ENCODE data around the gene MTOR.

MTOR gene

GRCh38 chr1:11245248-11245647, 17.1 kb downstream of the MTOR start:
- no peak for TF ChIP-seq REST (IDR thresholded peaks at IDR 0.05; ENCODE audit: insufficient read depth in 1 of 2, low read depth in 2 of 2, low read length in 2 of 2)
- no peak for TF ChIP-seq POLR2AphosphoS5 (IDR thresholded peaks at IDR 0.05; ENCODE audit: low read depth, low read length)
- no peak for TF ChIP-seq TAF1 (IDR thresholded peaks at IDR 0.05; ENCODE audit: borderline replicate concordance, insufficient read depth, low read length)
- no peak for TF ChIP-seq SIN3A (IDR thresholded peaks at IDR 0.05; ENCODE audit: borderline replicate concordance, insufficient read depth, low read length)
- TF ChIP-seq FOXP2 (optimal IDR thresholded peaks at IDR 0.05; ENCODE audit: borderline replicate concordance, extremely low read depth, extremely low read length, insufficient read depth), result no peak

GRCh38 chr1:11238311-11238710, 24.0 kb downstream of the MTOR start:
- TF ChIP-seq REST (IDR thresholded peaks at IDR 0.05; ENCODE audit: insufficient read depth in 1 of 2, low read depth in 2 of 2, low read length in 2 of 2) (no peak), TAF1 (IDR thresholded peaks at IDR 0.05; ENCODE audit: borderline replicate concordance, insufficient read depth, low read length) (no peak), SIN3A (IDR thresholded peaks at IDR 0.05; ENCODE audit: borderline replicate concordance, insufficient read depth, low read length) (no peak), POLR2AphosphoS5 (IDR thresholded peaks at IDR 0.05; ENCODE audit: low read depth, low read length) (no peak), FOXP2 (optimal IDR thresholded peaks at IDR 0.05; ENCODE audit: borderline replicate concordance, extremely low read depth, extremely low read length, insufficient read depth) (no peak)

- TF ChIP-seq REST (IDR thresholded peaks at IDR 0.05; ENCODE audit: insufficient read depth in 1 of 2, low read depth in 2 of 2, low read length in 2 of 2) (no peak), POLR2AphosphoS5 (IDR thresholded peaks at IDR 0.05; ENCODE audit: low read depth, low read length) (no peak), FOXP2 (optimal IDR thresholded peaks at IDR 0.05; ENCODE audit: borderline replicate concordance, extremely low read depth, extremely low read length, insufficient read depth) (no peak)
Observed at GRCh38 chr1:11237356-11237755, 25.0 kb downstream of the MTOR start.

- TF ChIP-seq TAF1 (IDR thresholded peaks at IDR 0.05; ENCODE audit: borderline replicate concordance, insufficient read depth, low read length) (no peak), REST (IDR thresholded peaks at IDR 0.05; ENCODE audit: insufficient read depth in 1 of 2, low read depth in 2 of 2, low read length in 2 of 2) (no peak), SIN3A (IDR thresholded peaks at IDR 0.05; ENCODE audit: borderline replicate concordance, insufficient read depth, low read length) (no peak), FOXP2 (optimal IDR thresholded peaks at IDR 0.05; ENCODE audit: borderline replicate concordance, extremely low read depth, extremely low read length, insufficient read depth) (no peak)
Observed at GRCh38 chr1:11233208-11233607, 29.1 kb downstream of the MTOR start.

- no peak for TF ChIP-seq POLR2AphosphoS5 (IDR thresholded peaks at IDR 0.05; ENCODE audit: low read depth, low read length)
- TF ChIP-seq TAF1 (IDR thresholded peaks at IDR 0.05; ENCODE audit: borderline replicate concordance, insufficient read depth, low read length), result no peak
- TF ChIP-seq FOXP2 (optimal IDR thresholded peaks at IDR 0.05; ENCODE audit: borderline replicate concordance, extremely low read depth, extremely low read length, insufficient read depth), result no peak
- no peak for TF ChIP-seq SIN3A (IDR thresholded peaks at IDR 0.05; ENCODE audit: borderline replicate concordance, insufficient read depth, low read length)
- no peak for TF ChIP-seq REST (IDR thresholded peaks at IDR 0.05; ENCODE audit: insufficient read depth in 1 of 2, low read depth in 2 of 2, low read length in 2 of 2)
Observed at GRCh38 chr1:11229203-11229602, 33.1 kb downstream of the MTOR start.

All from PFSK-1 (cell line).